Measurements from ENCODE around the gene TNFAIP1. TPM values are rescaled to one million over a fixed set of nuclear protein-coding genes. Genes with fewer than 3 reads are reported as not detected.

Gene TNFAIP1
- total RNA-seq, 1 donor = 23.7 TPM

- TF ChIP-seq CTCF (IDR thresholded peaks at IDR 0.05; ENCODE audit: insufficient read depth, low read length) = no peak
- peak; percentile 62 for DNase-seq (ENCODE audit: low read depth)
- no peak overlapping the region for H3K4me3 ChIP-seq (ENCODE audit: low read depth, low read length)
These were observed 10.0 kb downstream of the TNFAIP1 start for GRCh38 chr17:28345419-28346198.

GRCh38 chr17:28346199-28346580 is 10.6 kb downstream of the TNFAIP1 start:
- no peak overlapping the region for H3K4me3 ChIP-seq (ENCODE audit: low read depth, low read length)
- DNase-seq (ENCODE audit: low read depth) = peak; percentile 38
- no peak for TF ChIP-seq CTCF (IDR thresholded peaks at IDR 0.05; ENCODE audit: insufficient read depth, low read length)

- H3K4me3 ChIP-seq (ENCODE audit: low read depth, low read length) = no peak overlapping the region
- DNase-seq (ENCODE audit: low read depth) = no peak
- peak; percentile 47 for TF ChIP-seq CTCF (IDR thresholded peaks at IDR 0.05; ENCODE audit: insufficient read depth, low read length)
These were observed 11.2 kb downstream of the TNFAIP1 start for GRCh38 chr17:28346746-28347246.

GRCh38 chr17:28347261-28347891 is 11.8 kb downstream of the TNFAIP1 start:
- peak; percentile 95 for DNase-seq (ENCODE audit: low read depth)
- H3K4me3 ChIP-seq (ENCODE audit: low read depth, low read length) = no peak overlapping the region
- TF ChIP-seq CTCF (IDR thresholded peaks at IDR 0.05; ENCODE audit: insufficient read depth, low read length) = no peak

- H3K4me3 ChIP-seq (ENCODE audit: low read depth, low read length) = no peak overlapping the region
- no peak for TF ChIP-seq CTCF (IDR thresholded peaks at IDR 0.05; ENCODE audit: insufficient read depth, low read length)
- no peak for DNase-seq (ENCODE audit: low read depth)
These were observed 13.4 kb downstream of the TNFAIP1 start for GRCh38 chr17:28348979-28349378.

- no peak for TF ChIP-seq CTCF (IDR thresholded peaks at IDR 0.05; ENCODE audit: insufficient read depth, low read length)
- H3K4me3 ChIP-seq (ENCODE audit: low read depth, low read length) = no peak overlapping the region
- DNase-seq (ENCODE audit: low read depth) = no peak
These were observed 14.7 kb downstream of the TNFAIP1 start for GRCh38 chr17:28350271-28350670.

Measured in fibroblast of the aortic adventitia (primary cell).